Chondrocyte (in vitro differentiated cells): ENCODE data around the gene ZNF26. TPM values are rescaled to one million over a fixed set of nuclear protein-coding genes. Genes with fewer than 3 reads are reported as not detected.
"Not testable (repeated sequence)": the region's sequence is repeated elsewhere in the genome, so short reads cannot be mapped to it uniquely, and the experiment has no call there.

Experiments used
- DNase-seq: peaks from one replicate; pipeline ENCODE4 v3.0.0; 2021; ENCODE audit warnings: mixed read lengths, low spot score
- H3K27ac Mint-ChIP-seq: one replicate; pipeline ENCODE4 v1.8.0; 2021; ENCODE audit warnings: mild to moderate bottlenecking, moderate library complexity, mixed read lengths; ENCODE audit not compliant: unreplicated experiment
- H3K27me3 Mint-ChIP-seq: 2 replicates; pipeline ENCODE4 v1.8.0; 2021; ENCODE audit warnings: low read depth, mixed read lengths
- H3K36me3 Mint-ChIP-seq: 2 replicates; pipeline ENCODE4 v1.8.0; 2021; ENCODE audit warnings: low read depth, mixed read lengths
- H3K4me1 Mint-ChIP-seq: 2 replicates; pipeline ENCODE4 v1.8.0; 2021; ENCODE audit warnings: low read depth, mild to moderate bottlenecking, mixed read lengths
- H3K4me3 Mint-ChIP-seq: one replicate; pipeline ENCODE4 v1.8.0; 2021; ENCODE audit warnings: mild to moderate bottlenecking, moderate library complexity, mixed read lengths; ENCODE audit not compliant: unreplicated experiment
- H3K9me3 Mint-ChIP-seq: 2 replicates; pipeline ENCODE4 v1.8.0; 2021; ENCODE audit warnings: low read depth, mixed read lengths
- total RNA-seq: library from RNA; stranded (reverse); gene quantifications from 3 replicates; pipeline ENCODE4 v1.2.1, GENCODE V29; 2021
- TF ChIP-seq, protein P1 (sequence below): fragments of 200-600 bp; sonication (generic); IDR thresholded peaks from 2 replicates; pipeline ENCODE4 v1.5.0; 2021; ENCODE audit warnings: antibody characterized with exemption, mild to moderate bottlenecking, moderate library complexity

Gene ZNF26
- total RNA-seq, 1 donor from 2014 or later, result 8.0 TPM

DNA sequence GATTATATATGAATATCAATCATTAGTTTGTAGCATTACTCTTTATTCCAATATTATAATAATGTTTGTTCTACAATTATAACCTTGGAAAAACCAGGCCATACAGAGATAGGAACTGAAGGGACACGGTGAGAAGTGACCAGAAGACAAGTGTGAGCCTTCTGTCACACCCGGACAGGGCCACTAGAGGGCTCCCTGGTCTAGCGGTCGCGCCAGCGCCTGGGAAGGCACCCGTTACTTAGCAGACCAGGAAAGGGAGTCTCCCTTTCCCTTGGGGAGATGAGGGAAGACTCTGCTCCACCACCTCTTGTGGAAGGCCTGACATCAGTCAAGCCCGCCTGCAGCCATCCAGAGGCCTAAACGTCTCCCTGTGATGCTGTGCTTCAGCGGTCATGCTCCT is 22.2 kb upstream of the ZNF26 start:
- H3K4me1 Mint-ChIP-seq, H3K9me3 Mint-ChIP-seq, DNase-seq, H3K4me3 Mint-ChIP-seq, H3K27me3 Mint-ChIP-seq, H3K27ac Mint-ChIP-seq: not testable (repeated sequence)
- TF ChIP-seq, protein P1, sequence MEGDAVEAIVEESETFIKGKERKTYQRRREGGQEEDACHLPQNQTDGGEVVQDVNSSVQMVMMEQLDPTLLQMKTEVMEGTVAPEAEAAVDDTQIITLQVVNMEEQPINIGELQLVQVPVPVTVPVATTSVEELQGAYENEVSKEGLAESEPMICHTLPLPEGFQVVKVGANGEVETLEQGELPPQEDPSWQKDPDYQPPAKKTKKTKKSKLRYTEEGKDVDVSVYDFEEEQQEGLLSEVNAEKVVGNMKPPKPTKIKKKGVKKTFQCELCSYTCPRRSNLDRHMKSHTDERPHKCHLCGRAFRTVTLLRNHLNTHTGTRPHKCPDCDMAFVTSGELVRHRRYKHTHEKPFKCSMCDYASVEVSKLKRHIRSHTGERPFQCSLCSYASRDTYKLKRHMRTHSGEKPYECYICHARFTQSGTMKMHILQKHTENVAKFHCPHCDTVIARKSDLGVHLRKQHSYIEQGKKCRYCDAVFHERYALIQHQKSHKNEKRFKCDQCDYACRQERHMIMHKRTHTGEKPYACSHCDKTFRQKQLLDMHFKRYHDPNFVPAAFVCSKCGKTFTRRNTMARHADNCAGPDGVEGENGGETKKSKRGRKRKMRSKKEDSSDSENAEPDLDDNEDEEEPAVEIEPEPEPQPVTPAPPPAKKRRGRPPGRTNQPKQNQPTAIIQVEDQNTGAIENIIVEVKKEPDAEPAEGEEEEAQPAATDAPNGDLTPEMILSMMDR, result peak; percentile 51
- H3K36me3 Mint-ChIP-seq, result peaks cover 11% of the 10 kb centered on the region

DNA sequence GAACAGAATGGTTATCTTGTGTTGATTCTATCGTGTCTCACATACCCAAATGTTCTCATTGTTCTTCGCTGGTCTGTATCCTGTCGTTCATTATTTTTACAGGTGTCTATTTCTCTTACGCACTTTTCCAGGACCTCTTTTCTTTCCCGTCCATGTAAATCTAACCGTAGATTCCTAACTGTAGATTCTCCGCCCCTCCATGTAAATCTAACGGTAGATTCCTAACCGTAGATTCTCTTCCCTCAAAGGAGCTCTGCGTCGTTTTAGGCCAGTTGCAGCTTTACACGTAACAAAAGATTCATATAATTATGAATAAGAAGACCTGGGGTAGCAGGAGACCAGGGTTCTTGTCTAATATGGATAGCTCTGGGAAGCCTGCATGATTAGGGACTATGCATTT is 20.4 kb upstream of the ZNF26 start:
- Mint-ChIP-seq H3K36me3 (peaks cover 9% of the 10 kb centered on the region), H3K27me3 (no peaks in the 10 kb centered on the region), H3K27ac (no peak overlapping the region), H3K9me3 (peaks cover 7% of the 10 kb centered on the region), H3K4me3 (no peak overlapping the region), H3K4me1 (no peaks in the 10 kb centered on the region)
- DNase-seq, result no peak
- TF ChIP-seq, protein P1, result no peak

DNA sequence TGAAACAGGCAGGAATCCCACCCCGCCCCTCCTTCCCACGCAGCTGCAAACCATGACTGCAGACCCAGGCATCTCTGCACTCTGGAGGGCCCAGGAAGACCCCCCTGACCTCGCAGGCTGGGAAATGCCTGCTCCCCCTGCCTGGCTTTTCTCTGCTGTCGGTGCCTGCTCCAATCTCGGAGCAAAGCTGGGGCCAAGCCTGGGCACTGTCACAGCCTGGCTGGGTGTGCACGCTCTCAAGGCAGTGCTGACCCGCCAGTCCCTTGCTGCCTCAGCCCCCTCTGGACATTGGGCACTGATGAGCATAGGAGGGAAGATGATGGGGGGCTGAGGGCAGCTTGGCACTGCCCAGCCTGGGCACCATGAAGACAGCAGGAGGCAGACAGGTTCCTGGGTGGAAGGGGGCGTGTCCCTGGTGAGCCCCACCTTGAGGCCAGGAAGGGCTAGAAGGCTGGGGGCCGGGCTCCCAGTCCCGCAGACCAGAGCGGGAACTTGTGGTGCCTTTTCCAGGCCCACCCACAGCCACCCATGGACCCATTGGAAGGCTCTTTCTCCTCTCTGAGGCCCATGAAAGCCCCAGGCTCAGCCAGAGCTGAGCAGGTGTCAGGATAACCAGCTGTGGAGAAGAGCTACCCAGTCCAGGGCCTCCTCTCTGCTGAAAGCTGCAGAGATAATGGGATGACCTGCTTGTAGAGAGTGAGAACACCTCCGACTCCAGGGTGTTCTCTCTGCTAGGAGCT is 19.3 kb upstream of the ZNF26 start:
- H3K36me3 Mint-ChIP-seq, result peaks cover 7% of the 10 kb centered on the region

DNA sequence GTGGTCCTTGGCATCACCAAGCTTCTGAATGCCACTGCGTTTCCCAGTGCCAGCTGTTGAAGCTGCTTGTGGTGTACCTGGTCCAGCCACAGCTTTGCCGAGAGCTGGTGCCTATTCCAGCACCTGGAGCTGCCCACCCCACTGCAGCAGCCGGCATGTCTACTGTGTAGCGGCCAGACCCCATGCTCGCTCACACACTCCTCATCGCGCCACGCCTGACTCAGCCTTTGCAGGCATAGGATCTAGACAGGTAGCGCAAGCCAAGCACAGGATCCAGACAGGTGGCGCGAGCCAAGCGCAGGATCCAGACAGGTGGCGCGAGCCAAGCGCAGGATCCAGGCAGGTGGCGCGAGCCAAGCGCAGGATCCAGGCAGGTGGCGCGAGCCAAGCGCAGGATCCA is 18.4 kb upstream of the ZNF26 start:
- peaks cover 7% of the 10 kb centered on the region for H3K36me3 Mint-ChIP-seq
- H3K27me3 Mint-ChIP-seq, result no peaks in the 10 kb centered on the region
- no peak overlapping the region for H3K4me3 Mint-ChIP-seq
- no peak for DNase-seq
- H3K9me3 Mint-ChIP-seq, result peaks cover 10% of the 10 kb centered on the region
- no peak overlapping the region for H3K27ac Mint-ChIP-seq
- H3K4me1 Mint-ChIP-seq, result no peaks in the 10 kb centered on the region
- TF ChIP-seq, protein P1, result no peak

More for the DNA sequence above, 19.3 kb upstream of the ZNF26 start:
- Mint-ChIP-seq H3K4me1 (no peaks in the 10 kb centered on the region), H3K27ac (no peak overlapping the region), H3K9me3 (peaks cover 7% of the 10 kb centered on the region), H3K27me3 (no peaks in the 10 kb centered on the region), H3K4me3 (no peak overlapping the region)
- TF ChIP-seq, protein P1, result no peak
- no peak for DNase-seq

DNA sequence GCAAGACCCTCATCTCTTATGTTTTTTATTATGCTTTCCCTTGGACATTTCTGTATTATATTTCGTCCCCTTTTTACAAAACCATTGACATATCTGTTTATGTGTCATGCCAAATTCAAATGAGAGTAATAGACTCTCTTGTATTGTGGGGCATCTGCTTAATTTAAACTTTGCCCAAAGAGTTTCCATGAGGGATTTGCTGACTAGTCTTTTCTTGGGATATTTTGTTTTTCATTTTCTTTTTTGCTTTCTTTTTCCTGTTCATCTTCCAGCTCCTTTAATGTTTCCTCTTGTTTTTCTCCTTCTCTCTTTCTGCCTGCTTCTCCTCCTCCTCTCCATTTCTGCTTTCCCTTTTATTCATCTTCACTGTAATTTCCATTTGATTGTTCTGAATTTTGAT is 13.8 kb upstream of the ZNF26 start:
- Mint-ChIP-seq H3K9me3 (peaks cover 30% of the 10 kb centered on the region), H3K36me3 (peaks cover 2% of the 10 kb centered on the region), H3K4me1 (no peaks in the 10 kb centered on the region), H3K4me3 (no peak overlapping the region), H3K27ac (no peak overlapping the region), H3K27me3 (no peaks in the 10 kb centered on the region)
- TF ChIP-seq, protein P1, result no peak
- DNase-seq, result no peak
